Measurements from ENCODE around the gene PRCD. TPM values are rescaled to one million over a fixed set of nuclear protein-coding genes. Genes with fewer than 3 reads are reported as not detected.
"Not testable (repeated sequence)": the region's sequence is repeated elsewhere in the genome, so short reads cannot be mapped to it uniquely, and the experiment has no call there.

PRCD gene
- total and polyA plus RNA-seq, 2 donors (not counting 1 experiment from before 2014, with no cell fraction given): 18.0 to 30.6 TPM

DNA sequence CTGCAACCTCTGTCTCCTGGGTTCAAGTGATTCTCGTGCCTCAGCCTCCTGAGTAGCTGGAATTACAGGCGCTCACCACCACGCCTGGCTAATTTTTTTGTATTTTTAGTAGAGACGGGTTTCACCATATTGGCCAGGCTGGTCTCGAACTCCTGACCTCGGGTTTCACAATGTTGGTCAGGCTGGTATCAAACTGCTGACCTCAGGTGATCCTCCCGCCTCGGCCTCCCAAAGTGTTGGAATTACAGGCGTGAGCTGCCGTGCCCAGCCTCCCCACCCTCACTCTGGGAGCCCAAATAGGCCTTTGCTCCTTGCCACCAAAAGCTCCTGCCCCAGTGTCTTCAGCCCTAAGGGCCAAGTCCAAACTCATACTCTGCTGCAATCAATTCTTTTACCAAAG, 18.2 kb upstream of the PRCD start:
- CTCF ChIA-PET: interaction anchor here (1.6 to 7.5 kb wide), 9 partner anchors 12 to 193 kb away, joined by 3 to 156 read pairs (median 23); partner anchors contain the start of gene MXRA7
- H3K36me3 ChIP-seq (replicated peaks in 1 of 2; ENCODE audit: control extremely low read depth in 1 of 2, control insufficient read depth in 1 of 2, extremely low read depth in 1 of 2, insufficient read depth in 2 of 2, low read length in 1 of 2); DNase-seq; H3K9ac ChIP-seq (ENCODE audit: low read length); H4K20me1 ChIP-seq (ENCODE audit: control insufficient read depth, insufficient read depth, low read length, poor library complexity, severe bottlenecking); H2AFZ ChIP-seq (ENCODE audit: insufficient read depth, low read depth, low read length, poor library complexity, severe bottlenecking); H3K79me2 ChIP-seq (ENCODE audit: control insufficient read depth, insufficient read depth, low read length); POLR2A ChIA-PET; H3K4me3 ChIP-seq (ENCODE audit: control extremely low read depth in 1 of 5, extremely low read depth in 1 of 5, insufficient read depth in 1 of 5, low read depth in 2 of 5, low read length in 4 of 5); ATAC-seq (ENCODE audit: low read depth); H3K9me3 ChIP-seq (ENCODE audit: control extremely low read depth in 1 of 3, control insufficient read depth in 2 of 3, insufficient read depth in 1 of 3, low read length in 2 of 3); H3K27ac Mint-ChIP-seq; H3K27ac ChIP-seq (ENCODE audit: low read length in 2 of 2); H3K4me3 Mint-ChIP-seq; H3K4me2 ChIP-seq (replicated peaks; ENCODE audit: low read depth, low read length, poor library complexity, severe bottlenecking); H3K27me3 Mint-ChIP-seq; H3K9me3 Mint-ChIP-seq (ENCODE audit: insufficient read depth): not testable (repeated sequence)
- H3K4me1 ChIP-seq (ENCODE audit: control insufficient read depth in 2 of 2, insufficient read depth in 2 of 2, low read length in 2 of 2): peaks cover 10 to 17% of the 10 kb centered on the region in 2 donors
- peaks cover 23% of the 10 kb centered on the region for H3K4me1 Mint-ChIP-seq
- intact Hi-C loops (cut with micrococcal nuclease): loop anchor here (2.0 kb wide), 1 partner anchor 193 kb away; no protein-coding TSS in a partner anchor
- 92% methylated on average over 10 of the region's 10 CpGs for WGBS (ENCODE audit: insufficient coverage)
- peaks cover 0 to 11% (median 1%) of the 10 kb centered on the region in 4 experiments for H3K27me3 ChIP-seq (replicated peaks in 1 of 4; ENCODE audit: control extremely low read depth in 1 of 4, control insufficient read depth in 3 of 4, insufficient read depth in 4 of 4, low read length in 3 of 4)

DNA sequence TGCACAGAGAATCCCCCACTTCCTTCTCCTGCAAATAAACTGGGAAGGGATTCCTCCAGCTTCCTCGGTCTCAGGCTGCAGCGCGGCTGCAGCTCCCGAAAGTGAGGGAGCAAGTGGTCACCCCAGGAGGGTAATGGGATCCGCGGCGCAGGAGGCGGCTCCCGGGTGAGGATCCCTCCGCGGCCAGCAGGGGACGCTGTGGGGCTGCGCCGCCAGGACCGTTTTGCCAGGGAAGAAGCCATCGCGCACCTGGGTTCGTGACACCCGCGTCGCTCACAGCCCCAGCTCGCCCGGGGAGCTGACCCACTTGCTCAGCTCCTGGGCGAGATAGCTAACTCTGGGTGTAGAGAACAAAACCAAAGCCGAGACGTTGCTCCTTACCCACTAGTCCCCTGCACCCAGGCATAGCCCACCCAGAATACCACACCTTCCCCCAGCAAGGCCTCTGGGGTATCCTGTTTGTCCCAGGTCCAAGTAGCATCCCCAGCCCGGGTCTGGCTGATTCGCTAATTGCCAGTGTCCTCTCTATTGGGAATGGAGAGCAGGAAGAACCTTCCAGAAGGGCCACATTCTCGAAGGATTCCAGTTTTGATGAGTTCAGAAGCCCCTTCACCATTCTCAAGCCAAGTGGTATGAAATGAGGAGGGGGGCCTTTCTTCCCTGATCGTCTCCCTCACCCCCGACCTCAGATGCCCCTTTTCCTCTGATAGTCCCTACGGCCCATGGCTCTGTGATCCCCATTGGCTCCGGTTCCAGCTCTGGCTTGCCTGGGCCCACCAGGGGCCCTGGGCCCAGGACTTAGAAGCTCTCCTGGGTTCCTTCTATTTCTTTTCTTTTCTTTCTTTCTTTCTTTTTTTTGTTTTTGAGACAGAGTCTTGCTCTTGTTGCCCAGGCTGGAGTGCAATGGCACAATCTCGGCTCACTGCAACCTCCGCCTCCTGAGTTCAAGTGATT, 16.5 kb upstream of the PRCD start:
- H3K9me3 Mint-ChIP-seq (ENCODE audit: insufficient read depth): no peaks in the 10 kb centered on the region
- TF ChIP-seq EZH2 (IDR thresholded peaks at IDR 0.05; ENCODE audit: borderline replicate concordance, insufficient read depth, low read depth, low read length, poor library complexity, severe bottlenecking): no peak
- TF ChIP-seq, protein P1, sequence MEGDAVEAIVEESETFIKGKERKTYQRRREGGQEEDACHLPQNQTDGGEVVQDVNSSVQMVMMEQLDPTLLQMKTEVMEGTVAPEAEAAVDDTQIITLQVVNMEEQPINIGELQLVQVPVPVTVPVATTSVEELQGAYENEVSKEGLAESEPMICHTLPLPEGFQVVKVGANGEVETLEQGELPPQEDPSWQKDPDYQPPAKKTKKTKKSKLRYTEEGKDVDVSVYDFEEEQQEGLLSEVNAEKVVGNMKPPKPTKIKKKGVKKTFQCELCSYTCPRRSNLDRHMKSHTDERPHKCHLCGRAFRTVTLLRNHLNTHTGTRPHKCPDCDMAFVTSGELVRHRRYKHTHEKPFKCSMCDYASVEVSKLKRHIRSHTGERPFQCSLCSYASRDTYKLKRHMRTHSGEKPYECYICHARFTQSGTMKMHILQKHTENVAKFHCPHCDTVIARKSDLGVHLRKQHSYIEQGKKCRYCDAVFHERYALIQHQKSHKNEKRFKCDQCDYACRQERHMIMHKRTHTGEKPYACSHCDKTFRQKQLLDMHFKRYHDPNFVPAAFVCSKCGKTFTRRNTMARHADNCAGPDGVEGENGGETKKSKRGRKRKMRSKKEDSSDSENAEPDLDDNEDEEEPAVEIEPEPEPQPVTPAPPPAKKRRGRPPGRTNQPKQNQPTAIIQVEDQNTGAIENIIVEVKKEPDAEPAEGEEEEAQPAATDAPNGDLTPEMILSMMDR (IDR thresholded peaks at IDR 0.05): peak; percentile 99

More for the DNA sequence above, 16.5 kb upstream of the PRCD start:
- peaks cover 29% of the 10 kb centered on the region for H3K4me1 Mint-ChIP-seq
- intact Hi-C loops (cut with micrococcal nuclease): loop anchor here (1.0 to 2.0 kb wide), 3 partner anchors 24 to 191 kb away; no protein-coding TSS in a partner anchor
- Histone ChIP-seq H3K4me1 (ENCODE audit: control insufficient read depth in 2 of 2, insufficient read depth in 2 of 2, low read length in 2 of 2) (peaks cover 20 to 31% of the 10 kb centered on the region in 2 donors), H3K79me2 (ENCODE audit: control insufficient read depth, insufficient read depth, low read length) (no peaks in the 10 kb centered on the region), H3K4me2 (replicated peaks; ENCODE audit: low read depth, low read length, poor library complexity, severe bottlenecking) (peak overlapping the region; percentile 60), H3K36me3 (replicated peaks in 1 of 2; ENCODE audit: control extremely low read depth in 1 of 2, control insufficient read depth in 1 of 2, extremely low read depth in 1 of 2, insufficient read depth in 2 of 2, low read length in 1 of 2) (no peaks in the 10 kb centered on the region), H4K20me1 (ENCODE audit: control insufficient read depth, insufficient read depth, low read length, poor library complexity, severe bottlenecking) (no peaks in the 10 kb centered on the region), H3K9me3 (ENCODE audit: control extremely low read depth in 1 of 3, control insufficient read depth in 2 of 3, insufficient read depth in 1 of 3, low read length in 2 of 3) (no peaks in the 10 kb centered on the region), H3K4me3 (ENCODE audit: control extremely low read depth in 1 of 5, extremely low read depth in 1 of 5, insufficient read depth in 1 of 5, low read depth in 2 of 5, low read length in 4 of 5) (no peak overlapping the region), H3K27me3 (replicated peaks in 1 of 4; ENCODE audit: control extremely low read depth in 1 of 4, control insufficient read depth in 3 of 4, insufficient read depth in 4 of 4, low read length in 3 of 4) (peaks cover 0 to 11% (median 1%) of the 10 kb centered on the region in 4 experiments), H2AFZ (ENCODE audit: insufficient read depth, low read depth, low read length, poor library complexity, severe bottlenecking) (peak overlapping the region; percentile 48), H3K9ac (ENCODE audit: low read length) (no peak overlapping the region), H3K27ac (ENCODE audit: low read length in 2 of 2) (no peak overlapping the region)
- ChIA-PET POLR2A (interaction anchor here (0.6 to 1.1 kb wide), 2 partner anchors 23 to 83 kb away, joined by 3 read pairs; no protein-coding TSS in a partner anchor), CTCF (interaction anchor here (0.6 to 7.5 kb wide), 35 partner anchors 10 to 531 kb away, joined by 3 to 156 read pairs (median 6); partner anchors contain the start of genes CYGB, MXRA7, PRCD and ST6GALNAC2)
- H3K27me3 Mint-ChIP-seq: peaks cover 3% of the 10 kb centered on the region
- peak; percentile 51 for ATAC-seq (ENCODE audit: low read depth)
- WGBS (ENCODE audit: insufficient coverage): 10% methylated on average over 29 of the region's 35 CpGs
- peak; percentile 89 for DNase-seq
- peak overlapping the region; percentile 78 for H3K27ac Mint-ChIP-seq
- peak overlapping the region; percentile 61 for H3K4me3 Mint-ChIP-seq
